NCI-H146 (cell line): ENCODE data around the gene CMYA5.
"Not testable (repeated sequence)": the region's sequence is repeated elsewhere in the genome, so short reads cannot be mapped to it uniquely, and the experiment has no call there.

ENCODE experiments used
- DNase-seq: peaks from one replicate; lab custom pipeline; 2025; lab: John Stamatoyannopoulos, UW

Gene CMYA5

DNA sequence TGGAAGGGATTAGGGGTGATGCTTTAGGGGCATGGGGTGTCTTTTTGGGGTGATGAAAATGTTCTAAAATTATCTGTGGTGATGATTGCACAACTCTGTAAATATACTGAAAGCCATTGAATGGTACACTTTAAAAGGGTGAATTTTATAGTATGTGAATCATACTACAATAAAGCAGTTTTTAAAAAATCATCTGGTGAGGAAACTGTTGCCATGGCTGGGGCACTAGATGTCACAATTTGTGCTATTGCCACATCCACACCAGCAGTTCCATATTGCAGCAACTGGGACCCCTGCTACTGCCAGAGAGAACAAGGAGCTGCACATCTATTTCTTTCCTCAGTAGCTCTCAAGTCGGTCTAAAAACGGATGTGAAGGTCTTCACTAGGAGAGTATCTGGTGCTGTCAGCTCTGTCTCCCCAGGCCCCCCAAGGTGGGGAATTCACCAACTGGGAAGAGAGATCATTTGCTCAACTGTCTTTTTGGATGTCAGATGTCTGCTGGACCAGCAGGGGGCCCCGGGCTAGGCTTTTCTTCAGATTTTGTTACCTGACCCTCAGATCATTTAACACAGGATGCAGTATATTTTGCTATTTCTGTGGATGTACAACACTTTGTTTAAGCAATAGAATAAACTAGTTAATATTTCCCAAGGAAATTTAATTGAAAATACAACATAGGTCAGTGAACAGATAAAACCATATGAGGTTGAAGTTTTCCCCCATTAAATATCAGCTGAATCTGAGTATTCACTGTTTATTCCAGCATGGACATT lies 13.2 kb downstream of the CMYA5 start:
- no peak for DNase-seq

DNA sequence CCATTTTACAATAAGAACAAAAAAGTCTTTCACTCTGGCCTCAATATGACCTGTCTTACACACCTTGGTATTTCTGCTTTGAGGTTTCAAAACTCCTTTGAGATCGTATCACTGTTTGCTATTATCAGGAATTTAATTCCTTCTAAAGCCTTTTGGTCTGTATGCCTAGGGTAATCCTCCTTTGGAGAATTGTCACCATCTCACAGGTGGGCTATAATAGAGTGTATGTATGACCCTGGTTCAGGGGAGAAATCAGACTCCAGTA lies 13.7 kb downstream of the CMYA5 start:
- DNase-seq: no peak

DNA sequence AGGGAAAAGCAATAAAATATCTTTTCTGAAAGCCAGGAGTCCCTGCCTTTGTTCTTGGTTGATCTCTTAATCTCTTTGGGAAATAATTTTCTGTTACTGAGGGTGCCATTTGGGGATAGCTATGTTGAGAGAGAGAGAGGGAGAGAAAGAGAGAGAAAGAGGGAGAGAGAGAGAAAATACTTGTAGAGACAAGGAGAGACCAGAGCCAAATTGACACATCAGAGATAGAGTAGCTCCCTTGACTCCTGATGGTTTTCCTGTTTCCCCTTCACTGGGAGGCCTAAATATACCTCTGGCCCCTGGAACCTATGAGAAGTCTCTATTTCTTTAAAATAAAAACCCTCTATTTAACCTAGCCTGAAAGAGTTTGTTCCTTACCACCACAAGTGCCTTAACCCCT lies 14.9 kb downstream of the CMYA5 start:
- DNase-seq: no peak

DNA sequence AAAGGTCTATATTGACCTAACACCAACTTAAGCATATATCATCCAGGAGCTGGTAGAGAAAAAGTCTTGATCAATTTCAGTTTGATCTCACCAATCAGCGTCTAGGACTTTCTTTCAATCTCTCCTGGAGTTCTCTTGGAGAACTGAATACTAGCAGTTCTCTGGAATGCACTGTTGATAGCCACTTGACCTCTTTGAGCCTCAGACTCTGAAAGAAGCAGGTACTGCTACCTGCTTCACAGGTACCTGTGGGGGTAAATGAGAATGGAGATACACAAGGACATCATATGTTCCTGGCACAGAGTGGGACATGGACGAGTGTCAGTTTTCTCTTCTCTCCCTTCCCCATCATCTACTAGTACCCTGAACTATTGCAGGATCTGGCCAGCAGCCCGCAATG lies 16.0 kb downstream of the CMYA5 start:
- DNase-seq: no peak

DNA sequence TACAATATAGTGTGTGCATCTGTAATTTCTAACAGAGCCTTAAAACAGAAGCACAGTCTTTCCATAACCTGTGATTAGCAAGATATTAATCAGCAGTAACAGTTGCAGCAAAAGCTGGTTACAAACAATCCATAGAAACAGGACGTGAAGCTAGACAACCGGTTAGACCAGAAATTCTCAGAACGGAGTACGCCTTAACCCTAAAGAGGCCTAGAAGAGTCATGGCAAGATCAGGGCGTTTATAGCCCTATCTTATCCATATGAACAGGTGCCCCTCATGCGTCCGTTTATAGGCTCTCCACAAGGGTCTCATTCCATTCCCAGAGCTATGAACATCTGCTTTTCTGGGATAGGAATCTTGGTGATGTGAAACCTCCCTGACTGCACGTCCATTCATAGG lies 16.7 kb downstream of the CMYA5 start:
- not testable (repeated sequence) for DNase-seq

DNA sequence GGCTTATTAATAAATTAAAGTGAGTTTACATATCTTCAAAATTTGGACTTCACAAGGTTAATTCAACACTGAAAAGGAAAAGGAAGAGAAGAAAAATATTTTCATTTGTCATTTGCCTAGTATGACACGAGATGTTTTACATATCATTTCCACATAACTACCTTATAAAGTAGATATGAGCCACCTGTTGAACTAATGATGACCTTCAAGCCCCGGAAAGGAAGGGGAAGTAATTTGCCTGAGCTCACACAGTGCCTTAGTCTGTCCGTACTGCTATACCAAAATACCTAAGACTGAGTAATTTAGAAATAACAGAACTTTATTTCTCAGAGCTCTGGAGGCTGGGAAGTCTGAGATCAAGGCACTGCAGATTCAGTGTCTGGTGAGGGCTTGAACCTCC lies 17.9 kb downstream of the CMYA5 start:
- DNase-seq: no peak

DNA sequence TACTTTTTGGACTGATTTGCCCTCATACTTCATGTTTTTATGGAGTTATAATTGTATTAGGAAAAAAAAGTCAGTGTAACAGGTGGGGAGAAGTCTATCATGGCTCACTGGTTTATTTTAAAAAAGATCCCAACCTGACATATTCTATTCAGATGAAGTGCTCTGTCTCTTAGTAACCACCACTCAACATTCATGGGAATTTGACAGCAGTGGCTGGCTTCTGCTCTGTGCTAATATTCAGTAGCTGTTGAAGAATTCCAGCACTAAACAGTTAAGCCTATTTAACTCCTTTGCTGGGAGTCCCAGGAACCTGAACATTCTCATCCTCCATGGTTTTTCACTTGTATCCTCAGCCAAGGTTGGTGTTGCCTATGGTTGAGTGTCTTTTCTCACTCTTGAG lies 23.1 kb downstream of the CMYA5 start:
- no peak for DNase-seq

DNA sequence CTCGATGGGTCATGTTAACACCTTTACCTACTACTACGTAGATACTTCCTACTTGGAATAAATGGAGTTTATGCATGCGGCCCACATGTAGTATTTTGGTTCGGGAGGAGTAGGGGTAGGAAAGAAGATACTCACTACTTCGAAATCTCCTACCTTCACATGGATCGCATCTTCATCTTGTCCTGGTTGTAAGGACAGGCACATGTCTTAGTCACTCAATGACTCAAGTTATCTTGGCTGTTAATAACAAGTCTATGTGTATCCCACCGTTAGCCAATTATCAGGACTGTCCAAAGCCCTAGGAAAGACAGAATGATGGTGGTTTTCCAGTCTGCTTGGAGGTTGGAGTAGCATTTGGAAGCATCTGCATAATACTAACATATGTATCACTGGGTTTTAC lies 24.1 kb downstream of the CMYA5 start:
- DNase-seq: no peak

DNA sequence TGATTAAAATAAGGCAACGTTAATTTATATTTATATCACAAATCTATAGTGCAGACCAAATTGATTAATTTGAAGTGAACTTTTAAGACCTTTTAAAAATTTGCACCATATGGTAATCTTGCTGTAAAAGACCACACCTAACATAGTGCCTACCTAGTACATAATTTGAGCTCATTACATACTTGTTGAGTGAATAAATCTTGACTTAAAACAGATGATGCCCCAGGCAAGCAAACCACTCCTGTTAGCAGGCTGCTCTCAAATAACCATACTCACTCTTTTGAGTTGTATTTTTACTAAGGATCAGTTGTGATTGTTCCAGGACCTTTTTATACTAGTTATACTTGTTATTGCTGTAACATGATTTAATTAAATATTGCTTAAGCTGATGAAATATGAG lies 27.2 kb downstream of the CMYA5 start:
- DNase-seq: no peak

DNA sequence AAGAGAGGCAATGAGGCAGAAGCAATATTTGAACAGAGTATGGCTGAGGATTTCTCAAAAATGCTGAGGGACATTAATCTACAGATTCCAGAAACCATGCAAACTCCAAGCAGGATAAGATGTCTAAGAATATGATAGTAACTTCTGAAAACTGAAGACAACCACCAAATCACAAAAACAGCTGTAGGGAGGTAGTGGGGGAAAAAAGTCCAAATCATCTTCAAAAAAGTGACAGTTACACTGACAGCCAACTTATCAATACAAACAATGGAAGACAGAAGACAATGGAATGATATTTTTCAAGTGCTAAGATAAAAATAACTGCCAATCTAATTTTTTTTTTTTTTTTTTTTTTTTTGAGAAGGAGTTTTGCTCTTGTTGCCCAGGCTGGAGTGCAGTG lies 30.5 kb downstream of the CMYA5 start:
- no peak for DNase-seq

DNA sequence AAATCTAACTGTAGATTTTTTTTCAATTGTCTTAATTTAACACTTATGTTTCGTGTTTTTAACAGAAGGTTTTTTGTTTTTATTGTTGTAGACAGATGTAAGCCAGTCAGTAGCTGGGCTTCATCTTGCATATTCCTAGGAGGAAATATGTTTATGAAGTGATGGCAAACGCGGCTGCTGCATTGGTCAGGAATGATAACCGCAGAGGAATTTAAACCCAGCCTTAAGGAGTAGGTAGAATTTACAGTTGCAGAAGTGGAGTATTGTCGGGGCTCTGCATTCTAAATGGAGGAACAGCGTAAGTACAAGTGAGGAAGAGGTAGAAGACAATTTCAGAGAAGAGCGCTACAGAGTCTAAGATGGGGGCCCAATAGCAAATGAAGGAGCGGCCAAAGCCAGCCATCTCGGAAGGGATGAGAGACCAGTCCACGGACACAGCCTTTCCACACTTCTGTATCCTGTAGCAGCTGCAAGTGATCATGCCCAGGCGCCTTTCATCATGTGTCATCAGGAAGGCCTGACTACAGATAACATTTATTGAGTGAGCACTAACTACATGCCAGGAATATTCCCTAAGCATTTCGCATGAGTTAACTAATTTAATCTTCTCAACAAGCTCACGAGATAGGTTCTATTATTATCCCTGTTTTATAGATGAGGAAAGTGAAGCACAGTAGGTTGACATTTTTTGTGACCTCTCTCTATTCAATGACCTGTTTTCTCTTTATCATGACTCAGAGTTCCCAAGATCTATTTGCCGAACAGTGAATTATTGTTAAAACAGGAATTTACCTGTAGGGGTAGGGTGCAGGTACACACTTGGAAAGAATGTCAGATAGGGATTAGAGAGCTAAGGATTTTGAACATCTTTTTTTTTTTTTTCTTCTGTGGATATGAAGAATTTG lies 38.1 kb downstream of the CMYA5 start:
- DNase-seq: no peak

DNA sequence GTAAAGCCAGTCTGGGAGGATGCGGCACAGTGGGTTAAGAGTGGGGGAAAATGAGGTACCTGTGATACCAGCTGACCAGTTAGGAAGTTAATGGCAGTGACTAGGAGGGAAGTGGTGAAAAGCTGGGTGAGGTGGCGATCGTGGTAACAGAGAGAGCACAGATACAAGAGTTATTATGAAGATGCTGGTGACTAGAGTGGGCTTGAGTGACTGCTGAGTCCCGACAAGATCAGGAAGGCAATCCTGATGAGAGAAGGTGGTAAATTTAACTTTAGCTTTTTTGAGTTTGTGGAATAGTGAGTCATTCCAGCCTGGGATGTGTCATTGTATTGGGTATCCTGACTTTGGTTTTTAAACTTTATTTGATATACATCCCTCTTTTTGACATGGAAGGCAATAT lies 38.8 kb downstream of the CMYA5 start:
- DNase-seq: no peak

DNA sequence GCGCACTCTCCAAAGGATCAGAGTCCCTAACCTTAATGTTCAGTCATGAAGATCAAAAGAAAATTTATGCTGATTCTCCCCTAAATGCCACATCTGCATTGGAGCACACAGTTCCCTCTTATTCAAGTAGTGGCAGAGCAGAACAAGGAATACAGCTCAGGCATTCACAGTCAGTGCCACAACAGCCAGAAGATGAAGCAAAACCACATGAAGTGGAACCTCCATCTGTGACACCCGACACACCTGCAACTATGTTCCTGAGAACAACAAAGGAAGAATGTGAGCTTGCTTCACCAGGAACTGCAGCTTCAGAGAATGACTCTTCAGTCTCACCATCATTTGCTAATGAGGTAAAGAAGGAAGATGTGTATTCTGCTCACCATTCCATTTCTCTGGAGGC lies 40.0 kb downstream of the CMYA5 start:
- no peak for DNase-seq

DNA sequence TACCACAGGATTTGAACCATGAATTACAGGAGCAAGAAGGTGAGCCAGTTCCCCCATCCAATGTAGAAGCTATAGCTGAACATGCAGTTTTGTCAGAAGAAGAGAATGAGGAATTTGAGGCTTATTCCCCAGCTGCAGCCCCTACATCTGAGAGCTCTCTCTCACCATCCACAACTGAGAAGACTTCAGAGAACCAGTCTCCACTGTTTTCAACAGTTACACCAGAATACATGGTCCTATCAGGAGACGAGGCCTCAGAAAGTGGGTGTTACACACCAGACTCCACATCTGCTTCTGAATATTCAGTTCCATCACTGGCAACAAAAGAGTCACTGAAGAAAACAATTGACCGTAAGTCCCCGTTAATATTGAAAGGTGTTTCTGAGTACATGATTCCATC lies 40.9 kb downstream of the CMYA5 start:
- DNase-seq: no peak

DNA sequence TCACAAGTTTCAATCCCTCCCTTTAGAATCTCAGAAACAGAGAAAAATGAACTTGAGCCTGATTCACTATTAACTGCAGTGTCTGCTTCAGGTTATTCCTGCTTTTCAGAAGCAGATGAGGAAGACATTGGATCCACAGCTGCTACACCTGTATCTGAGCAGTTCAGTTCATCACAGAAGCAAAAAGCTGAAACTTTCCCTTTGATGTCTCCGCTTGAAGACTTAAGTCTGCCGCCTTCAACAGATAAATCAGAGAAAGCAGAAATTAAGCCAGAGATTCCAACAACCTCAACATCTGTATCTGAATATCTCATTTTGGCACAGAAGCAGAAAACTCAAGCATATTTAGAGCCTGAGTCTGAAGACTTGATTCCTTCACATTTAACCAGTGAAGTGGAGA lies 42.1 kb downstream of the CMYA5 start:
- DNase-seq: no peak

DNA sequence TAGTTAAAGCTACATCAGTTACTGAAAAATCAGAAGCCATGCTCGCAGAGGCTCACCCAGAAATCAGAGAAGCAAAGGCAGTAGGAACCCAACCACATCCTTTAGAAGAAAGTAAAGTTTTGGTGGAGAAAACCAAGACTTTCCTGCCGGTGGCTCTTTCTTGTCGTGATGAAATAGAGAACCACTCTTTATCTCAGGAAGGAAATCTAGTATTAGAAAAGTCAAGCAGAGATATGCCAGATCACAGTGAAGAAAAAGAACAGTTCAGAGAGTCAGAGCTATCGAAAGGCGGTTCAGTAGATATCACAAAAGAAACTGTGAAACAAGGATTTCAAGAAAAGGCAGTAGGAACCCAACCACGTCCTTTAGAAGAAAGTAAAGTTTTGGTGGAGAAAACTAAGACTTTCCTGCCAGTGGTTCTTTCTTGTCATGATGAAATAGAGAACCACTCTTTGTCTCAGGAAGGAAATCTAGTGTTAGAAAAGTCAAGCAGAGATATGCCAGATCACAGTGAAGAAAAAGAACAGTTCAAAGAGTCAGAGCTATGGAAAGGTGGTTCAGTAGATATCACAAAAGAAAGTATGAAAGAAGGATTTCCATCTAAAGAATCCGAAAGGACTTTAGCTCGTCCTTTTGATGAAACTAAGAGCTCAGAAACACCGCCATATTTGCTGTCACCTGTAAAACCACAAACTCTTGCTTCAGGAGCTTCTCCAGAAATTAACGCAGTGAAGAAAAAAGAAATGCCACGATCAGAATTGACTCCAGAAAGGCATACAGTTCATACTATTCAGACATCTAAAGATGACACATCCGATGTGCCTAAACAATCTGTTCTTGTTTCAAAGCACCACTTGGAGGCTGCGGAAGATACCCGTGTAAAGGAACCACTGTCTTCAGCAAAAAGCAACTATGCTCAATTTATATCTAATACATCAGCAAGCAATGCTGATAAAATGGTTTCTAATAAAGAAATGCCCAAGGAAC lies 47.2 kb downstream of the CMYA5 start:
- DNase-seq: no peak

DNA sequence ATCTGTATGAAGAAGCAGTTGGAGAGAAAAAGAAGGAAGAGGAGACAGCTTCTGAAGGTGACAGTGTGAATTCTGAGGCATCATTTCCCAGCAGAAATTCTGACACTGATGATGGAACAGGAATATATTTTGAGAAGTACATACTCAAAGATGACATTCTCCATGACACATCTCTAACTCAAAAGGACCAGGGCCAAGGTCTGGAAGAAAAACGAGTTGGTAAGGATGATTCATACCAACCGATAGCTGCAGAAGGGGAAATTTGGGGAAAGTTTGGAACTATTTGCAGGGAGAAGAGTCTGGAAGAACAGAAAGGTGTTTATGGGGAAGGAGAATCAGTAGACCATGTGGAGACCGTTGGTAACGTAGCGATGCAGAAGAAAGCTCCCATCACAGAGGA lies 48.7 kb downstream of the CMYA5 start:
- no peak for DNase-seq

DNA sequence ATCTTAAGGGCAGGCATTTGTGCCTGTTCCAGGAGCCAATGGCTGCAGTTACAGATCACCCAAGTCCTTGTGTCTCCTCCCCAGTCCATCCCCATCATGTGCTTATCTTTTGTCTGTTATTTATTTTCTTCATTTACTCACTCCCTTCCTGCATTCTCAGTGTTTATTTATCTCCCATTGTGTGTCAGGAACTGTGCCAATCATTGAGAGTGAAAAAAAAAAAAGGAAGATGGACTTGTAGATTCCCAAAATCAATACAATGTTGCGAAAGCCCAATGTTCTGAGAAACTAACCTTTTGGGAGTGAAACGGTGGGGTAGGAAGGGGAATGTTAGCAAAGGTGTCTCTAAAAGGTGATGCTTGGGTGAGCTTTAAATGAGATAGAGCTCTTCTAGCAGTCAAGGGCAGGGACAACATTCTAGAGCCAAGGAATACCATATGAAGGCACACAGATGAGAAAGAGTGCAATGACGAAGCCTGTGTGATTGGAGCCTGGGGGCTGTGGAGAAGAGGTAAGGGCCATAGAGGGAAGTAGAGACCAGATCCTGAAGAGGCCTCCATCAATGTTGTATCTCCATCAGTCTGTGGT lies 53.0 kb downstream of the CMYA5 start:
- DNase-seq: no peak

DNA sequence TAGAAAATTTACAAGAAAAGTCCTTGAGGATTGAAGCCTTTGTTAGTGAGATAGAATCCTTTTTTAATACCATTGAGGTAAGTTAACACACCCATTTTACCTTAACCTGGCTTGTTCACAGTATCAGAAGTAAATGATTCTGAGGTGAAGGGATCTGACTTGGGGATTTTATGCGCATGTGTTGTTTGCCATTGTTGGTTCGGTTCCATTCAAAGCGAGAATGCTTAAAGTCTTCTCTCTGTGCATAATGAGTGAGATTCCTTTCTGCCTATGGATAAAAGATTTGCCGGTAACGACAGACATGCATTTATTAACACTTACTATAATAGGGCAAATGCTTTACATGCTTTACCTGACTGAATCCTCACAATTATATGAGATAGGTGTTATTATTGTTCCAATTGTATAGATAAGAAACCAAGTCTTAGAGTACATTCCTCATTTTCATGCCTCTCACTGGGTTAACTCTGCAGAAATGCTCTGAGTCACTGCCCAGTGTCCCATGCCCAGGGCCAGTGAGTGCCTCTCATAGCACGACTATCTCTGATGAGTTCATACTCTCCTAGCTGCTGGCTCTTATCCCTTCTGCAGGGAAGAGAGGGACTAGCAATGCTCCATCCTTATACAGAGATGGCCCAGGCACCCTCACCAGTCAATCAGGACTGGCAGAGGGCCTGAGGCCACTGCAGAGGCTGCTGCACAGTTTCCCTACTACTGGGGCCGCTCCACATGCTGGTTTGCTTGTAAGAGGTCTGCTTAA lies 54.4 kb downstream of the CMYA5 start:
- no peak for DNase-seq

DNA sequence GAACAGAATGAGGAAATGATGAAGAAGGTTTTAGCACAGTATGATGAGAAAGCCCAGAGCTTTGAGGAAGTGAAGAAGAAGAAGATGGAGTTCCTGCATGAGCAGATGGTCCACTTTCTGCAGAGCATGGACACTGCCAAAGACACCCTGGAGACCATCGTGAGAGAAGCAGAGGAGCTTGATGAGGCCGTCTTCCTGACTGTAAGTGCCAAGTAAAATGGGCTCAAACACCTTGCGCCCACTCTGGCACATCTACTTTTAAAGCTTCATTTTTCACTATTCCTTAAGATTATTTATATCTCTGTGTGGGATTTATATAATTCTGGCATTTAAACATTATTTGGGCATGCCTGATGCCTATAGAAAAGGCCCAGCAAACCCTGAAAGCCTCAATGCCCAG lies 55.6 kb downstream of the CMYA5 start:
- DNase-seq: no peak
